Dermis microvascular lymphatic vessel endothelial cell (primary cell): ENCODE measurements around the gene DLGAP1. TPM values are rescaled to one million over a fixed set of nuclear protein-coding genes. Genes with fewer than 3 reads are reported as not detected.
"Not testable (repeated sequence)": the region's sequence is repeated elsewhere in the genome, so short reads cannot be mapped to it uniquely, and the experiment has no call there.

Experiments used
- DNase-seq, 2 donors: peaks; one replicate each; pipeline versions ENCODE4 v3.0.0 to v3.0.0-alpha.2; 2010; ENCODE audit warnings: low read depth in 2 of 2
- total RNA-seq: library from RNA; depleted of rRNA; stranded (reverse); fragments of >200 nt; gene quantifications from 2 replicates; pipeline ENCODE4 v1.2.1, GENCODE V29; 2014

Gene DLGAP1
- total RNA-seq, 1 donor from 2014 or later = 0.13 TPM

DNA sequence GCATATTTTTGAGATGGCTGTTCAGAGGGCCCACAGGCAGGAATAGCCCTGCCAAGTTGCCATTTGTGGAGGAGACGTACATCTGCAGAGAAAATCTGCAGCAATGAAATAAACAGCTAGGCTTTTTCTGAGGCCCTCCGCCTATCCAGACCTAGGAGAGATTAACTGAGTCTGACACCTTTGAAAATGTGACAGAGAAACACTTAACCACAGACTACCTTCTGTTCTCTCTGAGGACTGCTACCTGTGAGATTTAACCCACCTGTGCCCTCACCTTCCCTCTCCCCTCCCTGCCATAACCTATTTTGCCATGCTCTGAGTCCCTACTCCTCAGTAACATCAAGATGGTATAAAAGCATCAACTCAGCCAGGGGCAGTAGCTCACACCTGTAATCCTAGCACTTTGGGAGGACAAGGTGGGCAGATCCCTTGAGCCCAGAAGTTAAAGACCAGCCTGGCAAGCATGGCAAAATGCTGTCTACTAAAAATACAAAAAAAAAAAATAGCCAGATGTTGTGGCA lies 844.9 kb downstream of the DLGAP1 start:
- DNase-seq = no peak

DNA sequence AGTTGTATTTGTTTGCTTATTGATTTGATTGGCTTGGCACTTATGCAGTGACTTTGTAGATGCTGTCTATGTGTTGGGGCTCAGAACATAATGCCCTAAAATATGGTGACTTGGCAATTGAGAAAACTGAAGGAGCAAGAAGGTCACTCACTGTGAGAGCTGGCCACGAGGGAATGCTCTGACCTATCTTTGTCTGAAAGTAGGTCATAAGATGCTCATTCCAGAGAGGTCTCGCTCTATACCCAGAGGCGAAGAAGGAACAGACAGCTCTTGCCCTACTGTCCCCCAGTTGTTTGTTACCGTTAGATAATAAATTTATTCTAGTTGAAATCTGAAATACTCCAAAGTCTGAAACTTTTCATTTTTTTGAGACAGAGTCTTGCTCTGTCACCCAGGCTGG lies 846.6 kb downstream of the DLGAP1 start:
- no peak for DNase-seq

DNA sequence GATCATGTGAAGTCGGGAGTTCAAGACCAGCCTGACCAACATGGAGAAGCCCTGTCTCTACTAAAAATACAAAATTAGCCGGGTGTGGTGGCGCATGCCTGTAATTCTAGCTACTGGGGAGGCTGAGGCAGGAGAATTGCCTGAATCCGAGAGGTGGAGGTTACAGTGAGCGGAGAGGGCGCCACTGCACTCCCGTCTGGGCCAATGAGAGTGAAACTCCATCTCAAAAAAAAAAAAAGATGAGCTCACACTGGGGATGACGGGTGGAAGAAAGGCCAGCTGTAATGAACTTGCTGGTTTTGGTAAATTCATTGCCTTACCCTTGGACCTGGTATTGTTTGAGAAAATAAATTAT lies 847.0 kb downstream of the DLGAP1 start:
- not testable (repeated sequence) for DNase-seq

DNA sequence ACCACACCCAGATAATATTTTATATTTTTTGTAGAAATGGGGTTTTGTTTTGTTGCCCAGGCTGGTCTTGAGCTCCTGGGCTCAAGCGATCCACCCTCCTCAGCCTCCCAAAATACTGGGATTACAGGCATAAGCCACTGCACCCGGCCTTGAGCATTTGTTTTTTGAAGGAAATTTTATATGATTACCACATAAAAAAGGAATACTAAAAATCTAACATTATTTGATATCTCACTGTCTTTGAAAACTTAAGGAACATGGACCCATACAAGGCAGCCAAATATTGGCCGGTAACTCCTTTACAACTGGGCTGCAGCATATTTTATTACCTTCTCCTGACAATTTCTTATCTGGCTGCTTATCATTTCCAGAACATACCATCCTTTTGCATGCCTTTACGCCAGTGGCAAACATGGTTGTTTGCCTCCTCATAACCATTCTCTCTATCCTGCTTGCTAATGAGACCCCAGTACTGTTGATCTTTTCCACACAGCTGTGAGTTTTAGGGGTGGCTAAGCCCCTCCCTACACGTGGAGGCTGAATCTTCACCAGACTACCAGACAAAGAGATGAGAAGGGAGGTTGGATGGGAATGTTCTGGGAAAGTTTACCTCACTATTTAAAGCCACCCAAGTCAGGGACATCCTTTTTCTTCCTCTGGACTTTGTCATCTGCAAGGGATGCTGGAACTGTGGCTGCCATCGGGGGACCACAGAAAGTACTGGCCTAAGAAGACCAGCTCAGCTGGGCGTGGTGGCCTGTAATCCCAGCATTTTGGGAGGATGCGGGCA lies 847.6 kb downstream of the DLGAP1 start:
- no peak for DNase-seq

DNA sequence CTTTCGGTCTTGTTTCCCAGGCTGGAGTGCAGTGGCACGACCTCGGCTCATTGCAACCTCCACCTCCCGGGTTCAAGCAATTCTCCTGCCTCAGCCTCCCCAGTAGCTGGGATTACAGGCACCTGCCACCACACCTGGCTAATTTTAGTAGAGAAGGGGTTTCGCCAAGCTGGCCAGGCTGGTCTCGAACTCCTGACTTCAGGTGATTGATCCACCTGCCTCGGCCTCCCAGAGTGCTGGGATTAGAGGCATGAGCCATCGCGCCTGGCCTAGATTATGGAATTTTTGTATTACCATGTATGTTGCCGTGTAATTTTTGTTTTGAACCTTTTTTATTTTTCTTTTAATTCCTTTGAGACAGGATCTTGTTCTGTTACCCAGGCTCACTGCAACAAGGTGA lies 848.2 kb downstream of the DLGAP1 start:
- not testable (repeated sequence) for DNase-seq

DNA sequence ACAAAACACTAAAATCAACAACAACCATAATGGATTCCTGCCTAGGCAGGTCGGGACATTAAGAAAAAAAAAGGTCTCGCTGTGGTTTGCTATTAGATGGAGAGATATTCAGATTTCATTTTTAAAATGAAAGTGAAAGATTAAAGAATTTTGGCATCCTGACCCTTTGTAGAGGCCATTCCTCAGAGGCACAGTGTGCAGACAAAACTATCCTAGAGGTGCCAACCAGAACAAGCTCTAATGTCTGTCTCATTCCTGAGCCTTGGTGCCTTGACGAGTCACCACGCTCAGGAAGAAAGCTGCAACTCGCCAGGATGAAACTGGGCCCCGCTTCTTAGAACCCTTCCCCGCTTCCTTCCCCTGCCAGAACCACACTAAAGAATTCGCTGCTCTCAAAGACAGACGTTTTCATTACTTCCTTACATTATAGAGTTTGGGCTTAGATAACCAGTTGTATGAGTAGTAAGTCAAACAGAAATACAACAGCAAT lies 849.1 kb downstream of the DLGAP1 start:
- DNase-seq = peak in 1 of 2 donors; percentile 51

DNA sequence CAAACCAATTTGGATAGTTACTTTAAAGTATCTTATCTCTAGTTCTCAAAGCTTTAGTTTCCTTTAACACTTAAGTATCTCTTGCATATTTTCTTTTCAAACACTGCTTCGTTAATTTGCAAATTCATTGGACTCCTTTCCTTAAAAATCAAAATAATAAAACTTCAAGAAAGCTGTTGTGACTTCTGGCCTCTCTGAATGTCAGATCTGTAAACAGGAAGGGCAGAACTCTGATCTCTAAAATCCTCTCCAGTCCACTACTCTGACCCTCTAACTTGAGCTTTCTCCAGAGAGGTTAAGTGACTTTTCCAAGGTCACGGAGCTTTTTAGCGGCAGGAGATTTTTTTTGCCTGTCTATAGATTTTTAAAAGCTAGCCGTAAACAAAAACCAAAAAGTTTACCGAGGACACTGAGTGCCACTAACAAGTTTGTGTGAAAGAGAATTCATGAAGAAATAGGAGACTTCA lies 849.6 kb downstream of the DLGAP1 start:
- peak in 1 of 2 donors; percentile 29 for DNase-seq

DNA sequence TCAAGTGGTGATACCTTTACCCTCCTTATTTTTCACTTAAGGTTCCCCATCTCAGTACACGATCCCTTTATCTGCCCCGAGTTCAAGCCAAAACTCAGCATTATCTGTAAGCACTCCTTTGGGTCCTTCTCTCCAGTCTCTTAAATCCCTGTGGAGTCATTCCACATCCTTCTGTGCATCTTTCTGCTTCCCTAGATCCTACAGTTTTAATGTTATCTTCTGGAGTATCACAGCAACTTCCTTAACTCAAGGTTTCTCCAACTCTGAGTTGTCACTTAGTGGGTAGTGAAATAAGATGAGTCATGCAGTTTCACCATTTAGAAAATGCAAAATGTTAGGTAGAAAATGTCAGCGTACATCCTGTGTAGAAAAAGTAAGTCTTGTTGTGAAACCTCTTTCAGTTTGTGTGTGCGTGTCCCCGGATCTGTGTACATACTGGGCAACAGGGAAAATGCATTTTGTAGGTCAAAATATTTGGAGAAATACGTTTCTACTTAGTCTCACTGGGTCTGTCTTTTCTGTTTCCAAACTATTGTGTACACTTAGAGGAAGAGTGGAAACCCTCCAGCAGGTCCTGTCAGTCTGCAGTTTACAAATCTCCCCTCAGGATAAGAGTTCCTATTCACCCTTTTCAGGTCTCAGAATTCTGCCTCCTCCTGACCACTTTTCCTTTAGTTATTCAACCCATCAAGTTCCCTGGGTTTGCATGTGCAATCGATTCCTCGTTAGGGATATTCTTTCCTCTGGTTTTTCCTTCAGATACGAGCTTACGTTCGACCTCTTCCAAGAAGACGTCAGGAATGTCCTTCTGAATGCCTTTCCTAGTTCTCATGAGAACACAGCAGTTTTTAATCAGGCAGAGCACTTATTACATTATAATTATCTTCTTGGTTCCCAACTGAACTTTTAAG lies 850.4 kb downstream of the DLGAP1 start:
- peak in 1 of 2 donors; percentile 85 for DNase-seq

DNA sequence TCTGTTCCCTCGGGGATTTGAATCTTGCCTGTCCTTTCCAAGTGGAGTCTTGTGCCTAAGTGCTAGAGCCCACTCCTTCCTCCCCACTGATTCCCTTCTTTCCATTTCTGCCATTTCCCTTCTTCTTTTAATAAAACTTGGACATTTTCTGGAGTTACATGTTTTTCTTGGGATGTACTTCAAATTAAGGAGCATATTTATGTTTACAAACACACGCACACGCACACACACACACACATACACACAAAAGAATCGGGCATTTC lies 850.9 kb downstream of the DLGAP1 start:
- DNase-seq = no peak

DNA sequence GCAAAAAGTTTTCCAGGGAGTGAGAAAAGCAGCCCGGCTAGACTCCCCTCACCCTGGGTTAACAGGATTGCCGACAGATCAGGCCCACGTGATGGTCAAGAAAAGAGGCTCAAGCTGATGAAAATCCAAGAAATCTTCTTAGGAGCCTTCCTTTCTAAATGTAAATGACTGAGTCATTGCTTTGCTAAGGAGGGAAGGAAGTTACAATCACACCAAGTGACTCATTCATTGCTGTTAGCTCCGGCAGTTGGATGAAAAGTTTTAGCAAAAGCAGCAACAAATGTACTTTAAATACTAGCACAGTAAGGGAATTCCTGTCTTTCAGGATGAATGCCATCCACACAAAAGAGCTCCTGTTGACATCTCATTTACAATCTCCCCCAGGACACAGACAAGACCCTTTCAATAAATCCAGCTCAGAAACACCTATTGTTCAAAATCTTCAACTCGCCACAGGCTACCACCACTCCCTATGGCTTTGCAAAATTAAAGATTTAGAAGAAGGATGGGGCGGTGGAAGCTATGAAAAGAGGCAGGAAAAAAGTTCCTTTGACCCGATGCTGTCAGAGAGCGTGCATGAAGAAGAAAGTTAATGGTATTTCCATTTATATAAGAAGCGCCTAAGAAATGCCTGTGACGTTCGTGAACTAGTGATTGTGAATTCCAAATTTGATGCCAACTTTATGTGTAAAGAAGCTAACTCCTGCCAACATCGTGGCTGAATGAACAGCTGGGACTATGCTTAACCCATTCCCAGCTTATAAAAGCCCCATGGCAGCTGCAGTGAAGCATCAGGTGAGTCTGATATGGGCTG lies 851.5 kb downstream of the DLGAP1 start:
- DNase-seq = peak; percentile 60 to 97

DNA sequence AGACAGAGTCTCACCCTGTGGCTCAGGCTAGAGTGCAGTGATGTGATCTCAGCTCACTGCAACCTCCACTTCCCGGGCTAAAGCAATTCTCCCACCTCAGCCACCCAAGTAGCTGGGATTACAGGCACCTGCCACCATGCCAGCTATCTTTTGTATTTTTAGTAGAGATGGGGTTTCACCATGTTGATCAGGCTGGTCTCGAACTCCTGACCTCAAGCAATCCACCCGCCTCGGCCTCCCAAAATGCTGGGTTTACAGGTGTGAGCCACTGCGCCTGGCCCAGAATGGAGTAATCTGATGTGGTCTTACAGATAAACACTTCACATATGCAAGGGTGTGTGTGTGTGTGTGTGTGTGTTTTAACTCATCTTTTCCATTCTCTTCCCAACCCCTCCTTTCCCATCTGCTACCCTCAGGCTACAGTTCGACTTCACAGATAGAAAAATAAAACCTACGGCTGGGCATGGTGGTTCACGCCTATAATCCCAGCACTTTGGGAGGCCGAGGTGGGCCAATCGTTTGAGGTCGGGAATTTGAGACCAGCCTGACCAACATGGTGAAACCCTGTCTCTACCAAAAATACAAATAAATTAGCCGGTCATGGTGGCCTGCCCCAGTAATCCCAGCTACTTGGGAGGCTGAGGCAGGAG lies 853.9 kb downstream of the DLGAP1 start:
- DNase-seq = not testable (repeated sequence)

DNA sequence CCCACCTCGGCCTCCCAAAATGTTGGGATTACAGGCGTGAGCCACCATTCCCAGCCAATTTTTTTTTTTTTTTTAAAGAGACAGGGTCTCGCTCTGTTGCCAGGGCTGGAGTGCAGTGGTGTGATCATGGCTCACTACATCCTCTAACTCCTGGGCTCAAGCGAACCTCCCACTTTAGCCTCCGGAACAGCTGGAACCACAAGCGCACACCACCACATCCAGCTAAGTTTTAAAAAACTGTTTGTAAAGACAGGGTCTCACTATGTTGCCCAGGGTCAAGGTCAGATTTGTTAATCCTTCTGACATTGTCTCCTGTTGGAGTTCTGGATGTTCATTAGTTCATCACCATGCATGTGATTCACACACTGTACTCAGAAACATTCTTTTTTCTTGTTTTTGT lies 855.2 kb downstream of the DLGAP1 start:
- no peak for DNase-seq

DNA sequence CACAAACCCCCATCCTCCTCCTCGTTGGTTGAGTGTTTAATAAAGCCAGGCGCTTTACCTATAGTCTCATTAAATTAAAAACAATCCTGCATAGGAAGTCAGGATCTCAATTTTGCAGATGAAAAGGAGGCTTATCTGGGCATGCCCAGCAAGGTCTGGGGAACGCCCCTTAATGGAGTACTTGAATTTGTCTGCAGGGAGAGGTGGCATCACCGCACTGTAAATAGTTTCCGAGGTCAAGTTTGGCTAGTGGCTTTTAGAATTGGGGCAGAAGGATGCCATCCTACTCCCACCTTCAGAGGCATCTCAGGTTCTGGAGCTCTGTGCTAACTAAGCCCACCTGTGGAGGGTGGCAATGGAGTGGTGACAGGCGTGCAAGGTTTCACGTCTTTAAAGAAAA lies 855.9 kb downstream of the DLGAP1 start:
- DNase-seq = no peak

DNA sequence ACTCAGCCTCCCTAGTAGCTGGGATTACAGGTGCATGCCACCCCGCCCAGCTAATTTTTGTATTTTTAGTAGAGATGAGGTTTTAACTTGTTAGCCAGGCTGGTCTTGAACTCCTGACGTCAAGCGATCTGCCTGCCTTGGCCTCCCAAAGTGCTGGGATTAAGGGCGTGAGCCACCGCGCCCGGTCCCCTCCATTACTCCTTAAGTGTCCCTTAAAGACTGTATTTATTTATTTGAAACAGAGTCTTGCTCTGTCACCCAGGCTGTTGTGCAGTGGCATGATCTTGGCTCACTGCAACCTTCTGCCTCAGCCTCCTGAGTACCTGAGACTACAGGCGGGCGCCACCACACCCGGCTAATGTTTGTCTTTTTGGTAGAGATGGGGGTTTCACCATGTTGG lies 856.5 kb downstream of the DLGAP1 start:
- DNase-seq = no peak

DNA sequence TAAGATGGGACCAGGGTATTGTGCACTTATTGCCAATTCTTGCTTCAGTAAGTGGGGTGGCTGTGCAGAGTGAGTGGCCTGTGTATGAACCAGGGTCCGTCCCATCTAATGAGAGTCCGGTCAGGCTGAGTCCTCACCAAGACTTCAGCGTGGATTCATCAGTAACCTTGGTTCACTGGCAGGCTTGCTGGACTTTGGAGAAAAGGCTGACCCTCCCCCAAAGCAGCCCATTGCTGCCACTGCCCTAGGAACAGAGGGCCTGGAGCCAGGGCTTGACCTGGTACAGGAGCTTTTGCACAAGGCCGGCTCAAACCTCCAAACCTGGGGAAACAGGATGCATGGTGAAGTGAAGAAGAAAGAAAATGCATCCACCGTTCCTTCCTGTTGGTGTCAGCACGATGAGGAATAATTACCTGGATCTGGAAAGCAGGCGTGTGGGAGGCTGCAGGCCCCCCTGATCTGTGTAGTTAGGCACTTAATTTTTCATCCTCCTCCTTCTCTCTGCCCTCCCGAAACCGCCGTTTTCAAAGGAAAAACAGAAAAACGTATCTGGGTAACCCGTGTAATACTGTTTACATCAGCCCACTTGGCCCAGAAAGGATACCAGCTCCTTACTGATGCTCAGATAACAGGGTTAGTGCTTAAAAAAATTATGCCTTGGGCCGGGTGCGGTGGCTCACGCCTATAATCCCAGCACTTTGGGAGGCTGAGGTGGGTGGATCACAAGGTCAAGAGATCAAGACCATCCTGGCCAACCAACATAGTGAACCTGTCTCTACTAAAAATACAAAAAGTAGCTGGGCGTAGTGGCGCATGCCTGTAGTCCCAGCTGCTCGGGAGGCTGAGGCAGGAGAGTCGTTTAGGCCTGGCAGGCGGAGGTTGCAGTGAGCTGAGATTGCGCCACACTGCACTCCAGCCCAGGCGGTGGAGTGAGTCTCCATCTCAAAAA lies 857.4 kb downstream of the DLGAP1 start:
- DNase-seq = peak in 1 of 2 donors; percentile 8

DNA sequence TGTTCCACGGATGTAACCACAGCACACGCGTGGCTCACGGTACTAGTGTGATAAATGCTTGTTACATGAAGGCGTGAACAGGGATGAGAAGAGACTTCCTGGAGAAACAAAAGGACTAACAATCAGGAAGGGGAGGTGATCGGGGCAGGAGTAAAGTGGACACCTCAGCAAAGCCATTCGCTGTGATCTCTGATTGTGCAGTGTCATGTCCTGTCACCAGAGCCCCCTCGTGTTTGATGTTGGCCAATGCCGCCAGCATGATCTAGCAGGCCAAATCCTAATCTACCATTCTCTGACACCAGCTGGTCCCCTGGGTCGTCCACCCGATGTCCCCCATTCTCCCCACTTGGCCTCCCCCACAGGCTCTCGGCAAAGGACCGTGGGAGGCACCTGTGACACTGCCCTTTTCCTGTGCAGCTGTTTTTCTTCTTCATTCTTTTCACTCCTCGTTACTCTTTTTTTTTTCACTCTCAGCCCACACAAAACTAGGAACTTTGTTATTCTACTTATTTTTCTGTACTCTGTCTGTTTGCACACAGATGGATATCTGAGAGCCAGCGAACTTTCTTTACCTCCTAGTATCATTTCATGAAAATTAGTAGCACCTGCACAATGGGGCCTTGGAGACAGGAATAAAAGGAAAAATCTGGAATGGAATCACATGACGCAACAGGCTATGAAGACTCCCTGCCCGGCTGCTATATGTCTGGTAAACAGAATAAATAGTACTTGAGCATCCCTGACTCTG lies 858.3 kb downstream of the DLGAP1 start:
- peak; percentile 92 to 95 for DNase-seq

DNA sequence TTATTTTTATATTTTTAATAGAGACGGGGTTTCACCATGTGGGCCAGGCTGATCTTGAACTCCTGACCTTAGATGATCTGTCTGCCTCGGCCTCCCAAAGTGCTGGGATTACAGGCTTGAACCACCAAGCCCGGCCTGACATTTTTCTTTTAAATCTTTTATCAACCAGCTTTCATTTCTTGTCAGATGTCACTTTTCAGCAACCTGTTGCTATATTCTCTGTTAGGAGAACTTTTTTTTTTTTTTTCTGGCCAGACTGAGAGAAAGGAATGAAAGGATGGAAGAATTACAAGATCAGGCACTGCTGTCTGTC lies 858.8 kb downstream of the DLGAP1 start:
- DNase-seq = no peak

DNA sequence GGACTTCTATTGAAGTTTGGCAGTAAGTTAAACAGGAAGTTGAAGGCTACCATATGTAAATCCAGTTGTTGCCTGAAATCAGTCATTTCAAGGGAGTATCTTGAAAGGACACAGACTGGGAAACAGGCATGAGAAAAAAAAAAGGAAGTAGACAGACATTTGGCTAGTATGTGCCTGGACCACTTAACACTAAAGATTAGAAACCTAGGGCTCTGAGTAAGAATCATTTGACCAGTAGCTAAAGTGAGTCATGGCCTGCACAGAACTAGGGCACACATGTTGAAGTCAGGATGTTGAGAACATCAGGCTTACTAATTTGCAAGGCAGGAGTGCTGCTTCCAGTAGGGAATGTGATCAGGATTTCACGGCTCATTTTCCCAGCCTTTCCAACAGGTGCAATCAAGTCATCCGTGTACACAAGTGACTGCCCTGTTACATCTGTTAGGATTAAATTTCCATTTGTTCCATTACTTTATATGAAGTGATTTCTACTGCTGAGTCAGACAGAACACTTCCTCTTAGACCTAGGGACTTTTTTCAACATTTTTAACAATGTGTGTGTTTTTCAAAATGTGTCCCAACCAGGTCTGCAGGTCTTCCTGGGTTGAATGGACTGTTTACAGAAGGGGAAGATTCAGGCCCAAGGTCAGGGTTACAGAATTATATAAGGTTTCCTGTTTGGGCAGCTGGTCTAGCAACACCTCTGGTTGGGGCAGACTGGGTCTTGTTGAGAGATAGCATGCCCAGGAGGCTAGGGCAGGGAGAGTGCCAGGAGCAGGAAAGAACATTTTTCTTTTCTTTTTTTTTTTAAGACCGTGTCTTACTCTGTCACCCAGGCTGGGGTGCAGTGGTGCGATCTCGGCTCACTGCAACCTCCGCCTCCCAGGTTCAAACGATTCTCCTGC lies 859.5 kb downstream of the DLGAP1 start:
- peak; percentile 93 to 99 for DNase-seq
